Measurements from ENCODE around the gene LMBRD1.

DNA sequence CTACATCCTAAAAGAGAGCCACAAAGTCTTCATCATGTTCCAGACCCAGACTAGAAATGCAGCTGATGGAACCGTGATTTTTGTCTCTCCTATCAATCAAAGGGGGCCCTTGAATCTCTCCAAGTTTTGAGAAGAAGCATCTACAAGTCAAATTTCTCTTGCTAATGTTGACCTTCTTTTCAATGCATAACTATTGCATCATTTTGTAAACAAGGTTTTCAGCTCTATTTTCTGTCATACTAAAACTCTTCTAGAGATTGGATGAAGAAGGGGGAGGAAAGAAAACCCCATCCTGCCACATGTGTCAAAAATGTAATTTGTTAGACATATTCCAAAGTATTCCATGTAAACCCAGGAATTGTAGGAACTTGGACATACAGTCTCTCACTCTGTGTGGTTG, 169.2 kb downstream of the LMBRD1 start:
- TF ChIP-seq, protein P1, sequence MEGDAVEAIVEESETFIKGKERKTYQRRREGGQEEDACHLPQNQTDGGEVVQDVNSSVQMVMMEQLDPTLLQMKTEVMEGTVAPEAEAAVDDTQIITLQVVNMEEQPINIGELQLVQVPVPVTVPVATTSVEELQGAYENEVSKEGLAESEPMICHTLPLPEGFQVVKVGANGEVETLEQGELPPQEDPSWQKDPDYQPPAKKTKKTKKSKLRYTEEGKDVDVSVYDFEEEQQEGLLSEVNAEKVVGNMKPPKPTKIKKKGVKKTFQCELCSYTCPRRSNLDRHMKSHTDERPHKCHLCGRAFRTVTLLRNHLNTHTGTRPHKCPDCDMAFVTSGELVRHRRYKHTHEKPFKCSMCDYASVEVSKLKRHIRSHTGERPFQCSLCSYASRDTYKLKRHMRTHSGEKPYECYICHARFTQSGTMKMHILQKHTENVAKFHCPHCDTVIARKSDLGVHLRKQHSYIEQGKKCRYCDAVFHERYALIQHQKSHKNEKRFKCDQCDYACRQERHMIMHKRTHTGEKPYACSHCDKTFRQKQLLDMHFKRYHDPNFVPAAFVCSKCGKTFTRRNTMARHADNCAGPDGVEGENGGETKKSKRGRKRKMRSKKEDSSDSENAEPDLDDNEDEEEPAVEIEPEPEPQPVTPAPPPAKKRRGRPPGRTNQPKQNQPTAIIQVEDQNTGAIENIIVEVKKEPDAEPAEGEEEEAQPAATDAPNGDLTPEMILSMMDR (conservative IDR thresholded peaks at IDR 0.05), result no peak
- TF ChIP-seq ZFX (IDR thresholded peaks at IDR 0.05), result no peak

Measured in C4-2B (cell line).